ENCODE data around the gene EGFL6. TPM values are rescaled to one million over a fixed set of nuclear protein-coding genes. Genes with fewer than 3 reads are reported as not detected.

Gene EGFL6
- total and polyA plus RNA-seq, 8 donors: 0.02 to 0.28 (median 0.06) TPM; not detected in 3

DNA sequence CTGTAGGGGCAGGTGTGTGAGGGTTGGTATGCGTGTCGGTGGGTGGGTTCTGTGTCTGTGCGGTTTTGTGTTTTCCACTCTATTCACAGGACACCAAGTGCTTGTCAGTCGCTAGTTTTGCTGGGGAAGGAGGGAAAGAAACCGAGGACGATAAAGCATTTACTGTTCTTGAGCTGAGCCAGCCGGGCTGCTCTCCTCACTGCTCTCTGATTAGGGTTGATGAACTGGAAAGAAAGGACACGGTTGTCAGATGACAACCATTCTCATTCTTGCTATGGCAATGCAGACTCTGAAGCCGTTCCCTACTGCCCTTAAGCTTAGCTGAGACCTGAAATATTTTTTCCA is 832 bp downstream of the EGFL6 start:
- 7 to 13% methylated on average over 9 of the region's 9 CpGs for WGBS, 2 donors
- no peak for FAIRE-seq
- Histone ChIP-seq H3K4me3 (no peak overlapping the region), H3K4me1 (no peaks in the 10 kb centered on the region), H3K9me3 (no peaks in the 10 kb centered on the region), H3K36me3 (no peaks in the 10 kb centered on the region), H3K27me3 (peaks cover 0 to 35% (median 9%) of the 10 kb centered on the region in 4 donors), H3K27ac (no peak overlapping the region)
- ATAC-seq: no peak
- intact Hi-C loops (cut with DNase I): no loop called here
- no peak for DNase-seq
- no peak for TF ChIP-seq CTCF (IDR thresholded peaks at IDR 0.05)

DNA sequence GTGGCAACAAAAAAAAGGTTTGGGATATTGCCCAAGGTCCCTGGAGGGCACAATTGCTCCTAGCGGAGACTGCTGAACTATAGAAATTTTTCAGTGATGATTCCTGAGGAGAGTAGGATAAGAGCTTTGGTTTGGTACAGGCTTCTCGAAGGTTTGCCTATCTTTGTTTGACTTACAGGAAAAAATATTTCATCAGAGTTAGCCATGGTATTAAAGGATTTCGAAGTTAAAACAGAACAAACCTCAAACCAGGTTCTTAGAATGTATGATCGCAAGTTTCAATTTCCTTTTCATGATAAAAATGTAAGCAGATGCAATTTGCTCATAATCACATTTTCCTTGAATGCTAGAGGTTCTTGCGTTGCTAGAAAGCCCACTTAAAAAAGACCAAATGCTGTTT is 1.7 kb downstream of the EGFL6 start:
- DNase-seq: no peak
- Histone ChIP-seq H3K27ac (no peak overlapping the region), H3K4me3 (no peak overlapping the region), H3K27me3 (peaks cover 0 to 42% (median 9%) of the 10 kb centered on the region in 4 donors), H3K9me3 (no peaks in the 10 kb centered on the region), H3K4me1 (no peaks in the 10 kb centered on the region), H3K36me3 (no peaks in the 10 kb centered on the region)
- no peak for ATAC-seq
- no peak for TF ChIP-seq CTCF (IDR thresholded peaks at IDR 0.05)
- intact Hi-C loops (cut with DNase I): no loop called here
- 52 to 55% methylated on average over 5 of the region's 5 CpGs for WGBS, 2 donors
- FAIRE-seq: no peak

DNA sequence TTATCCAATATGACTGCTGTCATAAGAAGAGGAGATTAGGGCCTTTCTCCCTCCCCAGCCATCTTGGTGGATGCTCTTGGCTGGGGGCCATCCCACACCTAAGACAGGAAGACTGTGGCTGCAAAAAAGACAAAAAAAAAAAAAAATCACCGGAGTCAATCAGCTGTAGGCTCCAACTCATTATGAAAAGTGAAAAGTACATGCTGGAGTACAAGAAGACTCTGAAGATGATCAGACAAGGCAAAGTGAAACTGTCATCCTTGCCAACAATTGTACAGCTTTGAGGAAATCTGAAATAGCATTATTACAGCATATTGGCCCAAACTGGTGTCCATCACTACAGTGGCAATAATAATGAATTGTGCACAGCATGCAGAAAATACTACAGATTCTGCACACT is 5.2 kb downstream of the EGFL6 start:
- H3K36me3 ChIP-seq: no peaks in the 10 kb centered on the region
- H3K9me3 ChIP-seq: no peaks in the 10 kb centered on the region
- H3K27me3 ChIP-seq: peaks cover 3 to 33% (median 6%) of the 10 kb centered on the region in 4 donors
- no peaks in the 10 kb centered on the region for H3K4me1 ChIP-seq
- WGBS, 2 donors: 80 to 83% methylated on average over 1 of the region's 1 CpG
- TF ChIP-seq CTCF (IDR thresholded peaks at IDR 0.05): no peak
- ATAC-seq (no peak), DNase-seq (no peak), FAIRE-seq (no peak)
- no peak overlapping the region for H3K4me3 ChIP-seq
- intact Hi-C loops (cut with DNase I): no loop called here
- no peak overlapping the region for H3K27ac ChIP-seq

- DNase-seq: no peak
- H3K9me3 ChIP-seq: no peaks in the 10 kb centered on the region
- intact Hi-C loops (cut with DNase I): no loop called here
- H3K4me1 ChIP-seq: no peaks in the 10 kb centered on the region
- H3K4me3 ChIP-seq: no peak overlapping the region
- H3K27ac ChIP-seq: no peak overlapping the region
- 80 to 86% methylated on average over 4 of the region's 4 CpGs for WGBS, 2 donors
- FAIRE-seq: no peak
- H3K27me3 ChIP-seq: peaks cover 0 to 14% (median 3%) of the 10 kb centered on the region in 4 donors
- no peak for TF ChIP-seq CTCF (IDR thresholded peaks at IDR 0.05)
- H3K36me3 ChIP-seq: no peaks in the 10 kb centered on the region
- ATAC-seq: no peak
Measured at GRCh38 chrX:13579661-13580060, 10.3 kb downstream of the EGFL6 start.

GRCh38 chrX:13581554-13581953 is 12.2 kb downstream of the EGFL6 start:
- Histone ChIP-seq H3K4me1 (no peaks in the 10 kb centered on the region), H3K36me3 (no peaks in the 10 kb centered on the region), H3K27me3 (peaks cover 0 to 18% (median 1%) of the 10 kb centered on the region in 4 donors), H3K9me3 (no peaks in the 10 kb centered on the region), H3K4me3 (no peak overlapping the region), H3K27ac (no peak overlapping the region)
- FAIRE-seq: no peak
- WGBS, 2 donors: 44 to 58% methylated on average over 4 of the region's 4 CpGs
- DNase-seq: no peak
- intact Hi-C loops (cut with DNase I): no loop called here
- no peak for ATAC-seq
- no peak for TF ChIP-seq CTCF (IDR thresholded peaks at IDR 0.05)
